Thoracic aorta (tissue), 2 donors: ENCODE results near the gene KRT38. TPM values are rescaled to one million over a fixed set of nuclear protein-coding genes. Genes with fewer than 3 reads are reported as not detected.

ENCODE experiments used
- ATAC-seq: fragments of 150-250 bp; one replicate; pipeline ENCODE4 v1.8.0; 2017; ENCODE audit warnings: low read depth; ENCODE audit not compliant: insufficient number of reproducible peaks, low FRiP score
- DNase-seq: peaks from one replicate; pipeline ENCODE4 v3.0.0-alpha.2; 2020; ENCODE audit warnings: low spot score
- H3K27ac ChIP-seq, 2 donors: fragments of 200-600 bp; sonication (generic); 1 replicate in 1 of 2; 2 replicates in 1 of 2; pipeline ENCODE4 v1.5.1; 2016; ENCODE audit warnings: mild to moderate bottlenecking in 2 of 2, moderate library complexity in 2 of 2
- H3K27me3 ChIP-seq: fragments of 200-600 bp; sonication (generic); replicated peaks from 2 replicates; pipeline ENCODE4 v1.6.0; 2016; ENCODE audit warnings: mild to moderate bottlenecking; ENCODE audit not compliant: insufficient read depth
- H3K36me3 ChIP-seq: fragments of 200-600 bp; sonication (generic); one replicate; pipeline ENCODE4 v1.5.1; 2016
- H3K4me1 ChIP-seq, 2 donors: fragments of 200-600 bp; sonication (generic); 1 replicate in 1 of 2; 2 replicates in 1 of 2; pipeline versions ENCODE4 v1.5.1 to v1.6.0; 2016; ENCODE audit warnings: low read depth in 2 of 2, mild to moderate bottlenecking in 1 of 2; ENCODE audit not compliant: control insufficient read depth in 1 of 2
- H3K4me3 ChIP-seq: fragments of 200-600 bp; sonication (generic); 2 replicates; pipeline ENCODE4 v1.5.1; 2016; ENCODE audit warnings: mild to moderate bottlenecking
- H3K9me3 ChIP-seq: fragments of 200-600 bp; sonication (generic); 2 replicates; pipeline ENCODE4 v1.5.1; 2016
- total RNA-seq, 2 donors: library from RNA; depleted of rRNA; stranded (reverse); fragments of >200 nt; gene quantifications; one replicate each; pipeline versions ENCODE4 v1.1.0 to v1.2.3, GENCODE V29; 2016
- TF ChIP-seq, protein P1 (sequence below): fragments of 200-600 bp; sonication (generic); IDR thresholded peaks from one replicate; pipeline ENCODE4 v1.5.1; 2019; ENCODE audit warnings: antibody characterized with exemption

Gene KRT38
- total RNA-seq, 2 donors from 2014 or later = not detected

DNA sequence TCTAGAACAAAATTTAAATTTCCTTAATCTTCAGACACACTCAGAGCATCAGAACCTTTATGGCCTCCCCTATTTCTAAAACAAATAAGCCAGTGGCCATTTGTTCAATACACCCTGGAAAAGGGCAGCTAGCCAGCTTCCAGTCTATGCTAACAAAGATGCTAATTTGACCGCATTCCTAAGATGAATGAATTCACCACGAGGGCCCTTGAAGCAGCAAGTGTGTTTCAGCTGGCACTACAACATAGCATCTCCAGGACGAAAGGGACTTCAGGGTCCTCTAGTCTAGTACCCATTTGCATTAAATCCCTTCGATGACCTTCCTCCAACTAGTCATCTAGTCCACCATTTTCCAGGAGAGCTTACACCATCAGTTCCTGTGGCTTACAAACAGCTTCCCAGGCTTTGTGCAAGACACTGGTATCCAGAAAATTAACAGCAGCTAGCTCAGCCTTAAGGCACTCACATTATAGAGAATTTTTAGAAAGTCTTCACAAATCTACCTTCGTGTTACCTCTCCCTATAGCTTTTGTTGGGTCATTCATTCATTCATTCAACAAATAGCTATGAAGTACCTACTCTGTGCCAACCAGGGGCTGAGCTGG is 27.3 kb downstream of the KRT38 start:
- H3K36me3 ChIP-seq = no peaks in the 10 kb centered on the region
- no peak for DNase-seq
- H3K27me3 ChIP-seq = no peaks in the 10 kb centered on the region
- H3K4me1 ChIP-seq = peaks cover 7 to 29% of the 10 kb centered on the region in 2 donors
- TF ChIP-seq, protein P1, sequence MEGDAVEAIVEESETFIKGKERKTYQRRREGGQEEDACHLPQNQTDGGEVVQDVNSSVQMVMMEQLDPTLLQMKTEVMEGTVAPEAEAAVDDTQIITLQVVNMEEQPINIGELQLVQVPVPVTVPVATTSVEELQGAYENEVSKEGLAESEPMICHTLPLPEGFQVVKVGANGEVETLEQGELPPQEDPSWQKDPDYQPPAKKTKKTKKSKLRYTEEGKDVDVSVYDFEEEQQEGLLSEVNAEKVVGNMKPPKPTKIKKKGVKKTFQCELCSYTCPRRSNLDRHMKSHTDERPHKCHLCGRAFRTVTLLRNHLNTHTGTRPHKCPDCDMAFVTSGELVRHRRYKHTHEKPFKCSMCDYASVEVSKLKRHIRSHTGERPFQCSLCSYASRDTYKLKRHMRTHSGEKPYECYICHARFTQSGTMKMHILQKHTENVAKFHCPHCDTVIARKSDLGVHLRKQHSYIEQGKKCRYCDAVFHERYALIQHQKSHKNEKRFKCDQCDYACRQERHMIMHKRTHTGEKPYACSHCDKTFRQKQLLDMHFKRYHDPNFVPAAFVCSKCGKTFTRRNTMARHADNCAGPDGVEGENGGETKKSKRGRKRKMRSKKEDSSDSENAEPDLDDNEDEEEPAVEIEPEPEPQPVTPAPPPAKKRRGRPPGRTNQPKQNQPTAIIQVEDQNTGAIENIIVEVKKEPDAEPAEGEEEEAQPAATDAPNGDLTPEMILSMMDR = no peak
- H3K27ac ChIP-seq = no peak overlapping the region
- no peaks in the 10 kb centered on the region for H3K9me3 ChIP-seq
- H3K4me3 ChIP-seq = no peak overlapping the region
- ATAC-seq = no peak

DNA sequence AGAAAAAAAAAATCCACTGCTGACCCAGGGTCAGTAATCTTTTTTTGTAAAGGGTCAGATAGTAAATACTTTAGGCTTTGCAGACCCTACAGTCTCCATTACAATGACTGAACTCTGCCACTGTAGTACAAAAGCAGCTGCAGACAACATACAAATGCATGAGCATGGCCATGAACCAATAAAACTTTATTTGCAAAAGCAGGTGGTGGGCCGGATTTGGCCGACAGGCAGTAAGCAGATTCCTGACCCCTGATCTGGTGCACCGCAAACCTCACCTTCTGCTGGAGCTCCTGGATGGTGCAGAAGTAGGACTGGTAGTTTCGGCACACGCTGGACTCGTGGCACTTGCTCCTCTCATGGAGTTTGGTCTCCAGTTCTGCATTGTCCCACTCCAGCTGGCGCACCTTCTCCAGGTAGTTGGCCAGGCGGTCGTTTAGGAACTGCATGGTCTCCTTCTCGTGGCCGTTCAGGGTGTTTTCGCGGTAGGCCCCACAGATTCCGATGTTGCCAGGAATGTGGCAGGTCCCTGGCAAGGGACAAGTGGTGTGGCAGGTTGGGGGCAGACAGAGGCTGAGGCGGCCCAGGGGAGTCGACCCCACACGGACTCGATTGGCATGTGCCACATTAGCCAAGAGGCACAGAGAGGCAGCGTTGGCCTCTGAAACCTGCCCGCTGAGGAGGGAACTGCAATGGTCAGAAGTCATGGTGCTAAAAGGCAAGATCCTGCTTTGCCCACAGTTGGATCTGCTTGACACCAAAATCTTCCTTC is 29.5 kb downstream of the KRT38 start:
- peaks cover 3 to 13% of the 10 kb centered on the region in 2 donors for H3K4me1 ChIP-seq
- ATAC-seq = no peak
- H3K27ac ChIP-seq = no peak overlapping the region

DNA sequence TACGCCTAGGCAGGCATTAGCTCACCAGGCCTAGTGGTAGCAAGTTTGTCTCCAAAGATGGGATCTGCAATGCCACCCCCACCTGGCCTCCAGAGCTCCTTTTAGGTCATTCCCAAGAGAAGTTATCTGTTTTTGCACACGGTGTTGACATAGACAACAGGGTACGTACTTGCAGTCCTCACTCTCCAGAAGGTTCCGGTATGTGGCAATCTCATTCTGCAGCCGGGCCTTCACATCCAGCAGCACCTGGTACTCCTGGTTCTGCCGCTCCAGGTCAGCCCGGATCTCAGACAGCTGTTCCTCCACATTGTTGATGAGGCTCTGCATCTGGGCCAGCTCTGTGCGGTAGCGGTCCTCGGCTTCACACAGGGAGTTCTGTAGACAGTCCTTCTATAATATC is 33.6 kb downstream of the KRT38 start:
- Histone ChIP-seq H3K36me3 (no peaks in the 10 kb centered on the region), H3K9me3 (no peaks in the 10 kb centered on the region), H3K27me3 (no peaks in the 10 kb centered on the region), H3K4me1 (peaks cover 0 to 4% of the 10 kb centered on the region in 2 donors), H3K4me3 (no peak overlapping the region), H3K27ac (no peak overlapping the region)
- TF ChIP-seq, protein P1 = no peak
- no peak for ATAC-seq
- no peak for DNase-seq

More for the DNA sequence above, 29.5 kb downstream of the KRT38 start:
- no peak for DNase-seq
- Histone ChIP-seq H3K27me3 (no peaks in the 10 kb centered on the region), H3K4me3 (no peak overlapping the region), H3K36me3 (no peaks in the 10 kb centered on the region), H3K9me3 (no peaks in the 10 kb centered on the region)
- TF ChIP-seq, protein P1 = no peak

DNA sequence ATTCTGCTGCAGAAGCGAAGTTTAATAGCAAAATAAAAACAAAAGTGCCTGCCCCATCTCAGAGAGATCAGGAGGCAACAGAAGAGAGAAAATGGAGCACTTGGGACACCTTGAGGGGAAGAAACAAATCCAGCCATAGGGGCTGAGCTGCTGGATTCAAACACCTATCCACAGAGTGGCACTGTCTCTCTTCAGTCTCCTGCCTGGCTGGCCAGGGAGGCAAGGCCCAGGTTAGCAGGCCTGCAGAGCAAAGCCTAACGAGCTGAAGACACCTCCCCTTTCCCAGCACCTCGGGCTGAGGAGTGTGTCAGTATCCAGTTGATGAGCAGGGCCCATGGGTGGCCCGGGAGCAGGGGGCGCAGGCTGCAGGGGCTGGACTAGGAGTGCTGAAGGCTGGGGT is 34.6 kb downstream of the KRT38 start:
- Histone ChIP-seq H3K9me3 (no peaks in the 10 kb centered on the region), H3K4me3 (no peak overlapping the region), H3K27me3 (no peaks in the 10 kb centered on the region), H3K4me1 (peaks cover 0 to 4% of the 10 kb centered on the region in 2 donors), H3K36me3 (no peaks in the 10 kb centered on the region), H3K27ac (no peak overlapping the region)
- TF ChIP-seq, protein P1 = no peak
- no peak for ATAC-seq
- DNase-seq = no peak

DNA sequence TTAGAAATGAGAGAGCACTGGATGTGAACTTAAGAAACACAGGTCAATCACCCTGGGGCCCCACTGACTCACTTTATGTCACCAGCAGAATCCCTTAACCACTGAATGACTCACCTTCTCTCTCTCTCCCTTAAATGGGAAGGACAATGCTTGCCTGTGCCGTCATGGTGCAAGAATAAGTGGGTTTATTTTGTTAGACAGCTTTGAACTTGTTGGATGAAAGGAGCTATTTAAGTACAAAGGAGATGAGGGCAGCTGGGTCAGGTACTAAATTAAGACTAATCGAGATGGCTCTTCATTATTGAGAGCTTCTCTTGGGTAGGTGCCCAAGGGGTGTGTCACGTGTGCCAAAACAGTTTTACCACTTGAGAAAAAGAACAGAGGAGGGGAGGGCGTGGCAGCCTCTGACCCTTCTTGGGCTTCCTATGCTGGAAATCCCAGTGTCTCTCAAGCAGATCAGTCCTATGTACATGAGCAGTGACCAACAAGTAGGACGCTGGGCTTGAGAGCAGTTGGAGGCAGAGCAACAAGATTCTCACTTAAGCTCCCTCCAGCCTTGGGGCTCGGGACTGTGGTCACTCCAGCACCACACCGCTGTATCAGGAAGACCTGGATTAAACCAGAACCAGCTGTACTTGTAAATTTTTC is 36.6 kb downstream of the KRT38 start:
- no peaks in the 10 kb centered on the region for H3K27me3 ChIP-seq
- TF ChIP-seq, protein P1 = no peak
- ATAC-seq (no peak), DNase-seq (no peak)
- H3K27ac ChIP-seq = no peak overlapping the region
- peaks cover 0 to 4% of the 10 kb centered on the region in 2 donors for H3K4me1 ChIP-seq
- H3K4me3 ChIP-seq = no peak overlapping the region
- H3K9me3 ChIP-seq = no peaks in the 10 kb centered on the region
- H3K36me3 ChIP-seq = no peaks in the 10 kb centered on the region
